Type B pancreatic cell (in vitro differentiated cells): ENCODE data around the gene WDR38. TPM values are rescaled to one million over a fixed set of nuclear protein-coding genes. Genes with fewer than 3 reads are reported as not detected.

Source experiments
- DNase-seq: peaks from one replicate; pipeline ENCODE4 v3.0.0; 2021; ENCODE audit warnings: mixed read lengths; ENCODE audit not compliant: unreplicated experiment; ENCODE audit errors: extremely low spot score
- H3K27ac Mint-ChIP-seq: 2 replicates; pipeline ENCODE4 v1.8.0; 2021; ENCODE audit warnings: mild to moderate bottlenecking, mixed read lengths
- H3K27me3 Mint-ChIP-seq: 2 replicates; pipeline ENCODE4 v1.8.0; 2021; ENCODE audit warnings: mixed read lengths
- H3K36me3 Mint-ChIP-seq: 2 replicates; pipeline ENCODE4 v1.8.0; 2021; ENCODE audit warnings: mixed read lengths
- H3K4me1 Mint-ChIP-seq: one replicate; pipeline ENCODE4 v1.8.0; 2021; ENCODE audit warnings: mixed read lengths; ENCODE audit not compliant: unreplicated experiment
- H3K4me3 Mint-ChIP-seq: 2 replicates; pipeline ENCODE4 v1.8.0; 2021; ENCODE audit warnings: mild to moderate bottlenecking, mixed read lengths
- H3K9me3 Mint-ChIP-seq: 2 replicates; pipeline ENCODE4 v1.8.0; 2021; ENCODE audit warnings: mixed read lengths
- total RNA-seq: library from RNA; stranded (reverse); gene quantifications from 2 replicates; pipeline ENCODE4 v1.2.1, GENCODE V29; 2021; ENCODE audit warnings: low replicate concordance
- TF ChIP-seq, protein P1 (sequence below): fragments of 200-600 bp; sonication (generic); conservative IDR thresholded peaks from 2 replicates; pipeline ENCODE4 v1.5.0; 2021; ENCODE audit warnings: antibody characterized with exemption, mild to moderate bottlenecking

WDR38 gene
- total RNA-seq, 1 donor from 2014 or later: 0.75 TPM

DNA sequence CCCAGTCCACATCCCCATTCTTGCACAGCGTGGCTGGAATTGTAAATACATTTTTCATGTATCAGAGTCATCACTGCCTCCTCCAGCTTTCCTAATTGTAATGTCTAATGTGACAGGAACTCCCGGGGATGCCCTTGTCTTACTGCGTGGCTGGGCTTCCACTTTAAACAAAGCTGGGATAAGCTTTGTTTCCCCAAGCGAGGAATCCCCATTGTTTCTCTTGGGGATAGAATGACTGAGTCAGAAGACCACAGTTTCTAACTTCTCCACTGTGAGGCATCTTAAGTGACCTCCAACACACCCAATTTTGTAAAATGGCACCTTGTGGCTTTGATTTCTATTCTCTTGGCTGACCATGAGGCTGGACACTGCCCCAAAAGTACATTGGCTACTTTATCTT is 31.1 kb downstream of the WDR38 start:
- TF ChIP-seq, protein P1, sequence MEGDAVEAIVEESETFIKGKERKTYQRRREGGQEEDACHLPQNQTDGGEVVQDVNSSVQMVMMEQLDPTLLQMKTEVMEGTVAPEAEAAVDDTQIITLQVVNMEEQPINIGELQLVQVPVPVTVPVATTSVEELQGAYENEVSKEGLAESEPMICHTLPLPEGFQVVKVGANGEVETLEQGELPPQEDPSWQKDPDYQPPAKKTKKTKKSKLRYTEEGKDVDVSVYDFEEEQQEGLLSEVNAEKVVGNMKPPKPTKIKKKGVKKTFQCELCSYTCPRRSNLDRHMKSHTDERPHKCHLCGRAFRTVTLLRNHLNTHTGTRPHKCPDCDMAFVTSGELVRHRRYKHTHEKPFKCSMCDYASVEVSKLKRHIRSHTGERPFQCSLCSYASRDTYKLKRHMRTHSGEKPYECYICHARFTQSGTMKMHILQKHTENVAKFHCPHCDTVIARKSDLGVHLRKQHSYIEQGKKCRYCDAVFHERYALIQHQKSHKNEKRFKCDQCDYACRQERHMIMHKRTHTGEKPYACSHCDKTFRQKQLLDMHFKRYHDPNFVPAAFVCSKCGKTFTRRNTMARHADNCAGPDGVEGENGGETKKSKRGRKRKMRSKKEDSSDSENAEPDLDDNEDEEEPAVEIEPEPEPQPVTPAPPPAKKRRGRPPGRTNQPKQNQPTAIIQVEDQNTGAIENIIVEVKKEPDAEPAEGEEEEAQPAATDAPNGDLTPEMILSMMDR: no peak
- Mint-ChIP-seq H3K36me3 (peaks cover 5% of the 10 kb centered on the region), H3K4me1 (no peaks in the 10 kb centered on the region), H3K27ac (no peak overlapping the region), H3K9me3 (no peaks in the 10 kb centered on the region), H3K4me3 (no peak overlapping the region), H3K27me3 (no peaks in the 10 kb centered on the region)
- DNase-seq: no peak

DNA sequence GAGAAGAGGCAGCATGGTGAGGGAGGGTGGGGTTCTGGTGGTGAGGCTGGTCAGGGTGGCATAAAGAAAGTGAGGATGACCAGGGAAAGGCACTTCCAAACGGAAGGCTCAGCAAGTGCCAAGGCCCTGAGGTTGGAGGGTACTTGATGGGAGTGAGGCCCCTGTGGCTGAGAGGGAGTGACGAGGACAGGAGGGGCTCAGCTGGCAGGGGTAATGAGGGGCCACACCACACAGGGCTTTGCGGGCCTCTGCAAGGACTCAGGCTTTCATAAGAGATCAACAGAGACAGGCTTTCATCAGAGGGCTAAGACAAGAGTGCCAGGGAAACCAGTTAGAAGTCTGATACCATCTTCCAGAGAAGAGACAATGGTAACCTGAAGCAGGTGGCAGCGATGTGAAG is 32.3 kb downstream of the WDR38 start:
- Mint-ChIP-seq H3K36me3 (peaks cover 5% of the 10 kb centered on the region), H3K9me3 (no peaks in the 10 kb centered on the region), H3K4me3 (no peak overlapping the region), H3K27me3 (no peaks in the 10 kb centered on the region), H3K4me1 (no peaks in the 10 kb centered on the region), H3K27ac (no peak overlapping the region)
- TF ChIP-seq, protein P1: no peak
- DNase-seq: no peak

DNA sequence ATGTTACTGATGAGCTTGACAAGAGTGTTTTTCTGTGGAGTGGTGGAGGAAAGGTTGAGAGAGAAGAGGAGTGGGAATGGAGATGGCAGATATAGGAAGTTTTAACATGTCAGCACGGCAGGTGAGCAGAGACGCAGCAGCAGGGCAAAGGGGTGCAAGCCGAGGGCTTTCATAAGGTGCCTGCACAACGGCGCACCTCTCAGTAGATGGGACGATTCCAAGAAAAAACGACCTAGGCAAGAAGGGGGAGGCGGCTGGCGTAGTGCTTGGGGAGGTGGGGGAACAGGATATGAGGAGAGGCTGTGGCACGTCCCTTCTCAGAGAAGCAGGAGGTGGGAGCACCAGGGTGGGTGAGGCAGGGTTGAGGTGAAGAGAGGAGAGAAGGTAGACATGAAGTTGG is 33.2 kb downstream of the WDR38 start:
- Mint-ChIP-seq H3K36me3 (peaks cover 5% of the 10 kb centered on the region), H3K9me3 (no peaks in the 10 kb centered on the region), H3K4me3 (no peak overlapping the region), H3K27me3 (no peaks in the 10 kb centered on the region), H3K4me1 (no peaks in the 10 kb centered on the region), H3K27ac (no peak overlapping the region)
- TF ChIP-seq, protein P1: no peak
- DNase-seq: no peak

DNA sequence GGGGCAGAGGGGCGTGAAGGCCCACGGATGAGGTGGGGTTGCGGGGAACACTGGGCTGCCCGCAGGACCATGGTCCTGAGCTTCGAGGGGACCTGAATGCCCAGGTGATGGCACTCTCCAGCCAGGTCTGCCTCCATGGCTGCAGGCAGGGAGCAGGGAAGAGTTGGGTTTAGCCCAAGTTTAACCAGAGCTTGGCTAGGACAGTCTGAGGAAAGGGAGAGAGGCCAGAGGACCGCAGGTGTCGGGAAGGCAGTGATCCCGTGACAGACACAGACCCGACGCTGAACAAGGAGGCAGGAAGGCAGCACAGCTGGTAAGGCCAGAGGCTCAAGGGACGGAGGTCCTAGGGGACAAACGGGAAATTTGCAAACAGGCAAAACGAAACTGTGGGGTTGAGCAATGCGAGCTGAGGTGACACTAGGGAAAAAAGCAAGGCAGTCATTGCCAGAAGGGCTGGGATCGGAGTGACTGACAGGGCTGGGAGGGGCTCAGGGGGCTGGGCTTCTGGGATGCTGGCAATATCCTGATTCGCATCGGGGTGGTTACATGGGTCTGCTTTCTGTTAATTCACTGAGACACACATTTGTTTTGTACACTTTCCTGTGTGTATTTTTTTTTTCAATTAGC is 33.7 kb downstream of the WDR38 start:
- Mint-ChIP-seq H3K4me3 (no peak overlapping the region), H3K27ac (no peak overlapping the region), H3K27me3 (no peaks in the 10 kb centered on the region), H3K4me1 (no peaks in the 10 kb centered on the region), H3K36me3 (peaks cover 5% of the 10 kb centered on the region), H3K9me3 (no peaks in the 10 kb centered on the region)
- TF ChIP-seq, protein P1: no peak
- no peak for DNase-seq

DNA sequence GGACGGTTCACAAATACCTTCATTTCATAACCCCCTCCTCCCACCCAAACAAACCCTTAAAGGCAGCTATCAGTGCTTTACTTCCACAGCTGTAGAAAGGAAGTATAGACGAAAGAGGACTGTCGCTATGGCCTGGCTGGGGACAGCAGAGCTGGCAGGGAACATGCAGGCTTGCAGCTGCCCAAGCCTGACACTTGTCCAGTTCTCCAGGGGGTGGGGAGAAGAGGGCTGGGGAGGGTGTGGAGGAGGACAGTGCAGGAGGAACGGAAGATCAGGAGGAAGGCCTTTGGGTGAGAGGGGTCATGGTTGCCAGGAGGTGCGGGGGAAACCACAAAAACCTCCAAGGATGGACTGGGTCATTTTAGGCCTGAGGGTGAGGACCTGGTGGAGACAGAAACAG is 34.6 kb downstream of the WDR38 start:
- Mint-ChIP-seq H3K4me3 (no peak overlapping the region), H3K27ac (no peak overlapping the region), H3K4me1 (no peaks in the 10 kb centered on the region), H3K9me3 (no peaks in the 10 kb centered on the region), H3K36me3 (peaks cover 5% of the 10 kb centered on the region), H3K27me3 (no peaks in the 10 kb centered on the region)
- TF ChIP-seq, protein P1: no peak
- DNase-seq: no peak

DNA sequence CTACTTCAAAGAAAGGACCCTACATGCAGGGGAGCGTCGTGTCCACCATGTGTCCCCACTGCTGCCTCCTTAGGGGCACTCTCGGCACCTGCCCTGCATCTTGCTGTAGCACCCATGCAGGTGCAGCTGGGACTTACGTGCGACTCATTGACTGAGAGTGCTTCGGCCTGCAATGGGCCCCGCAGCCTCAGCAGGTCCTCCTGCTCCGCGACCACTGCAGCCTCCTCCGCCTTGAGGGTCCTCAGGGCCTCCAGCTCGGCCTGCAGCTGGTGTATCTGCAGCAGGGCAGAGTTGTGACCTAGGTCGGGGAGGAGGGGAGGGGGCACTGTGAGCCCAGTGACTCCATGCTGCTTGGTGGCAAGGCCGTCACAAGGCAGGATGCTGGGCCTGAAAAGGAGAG is 35.7 kb downstream of the WDR38 start:
- H3K27me3 Mint-ChIP-seq: no peaks in the 10 kb centered on the region
- H3K36me3 Mint-ChIP-seq: peaks cover 5% of the 10 kb centered on the region
- TF ChIP-seq, protein P1: no peak
- H3K27ac Mint-ChIP-seq: no peak overlapping the region
- H3K4me3 Mint-ChIP-seq: no peak overlapping the region
- DNase-seq: no peak
- no peaks in the 10 kb centered on the region for H3K4me1 Mint-ChIP-seq
- H3K9me3 Mint-ChIP-seq: no peaks in the 10 kb centered on the region
